Lung (tissue), 12 donors: ENCODE measurements around the gene ATP2B3. TPM values are rescaled to one million over a fixed set of nuclear protein-coding genes. Genes with fewer than 3 reads are reported as not detected.

Source experiments
- ATAC-seq: fragments of 200-7000 bp; cut with Tn5 transposase; one replicate; pipeline ENCODE4 v1.9.1; 2020; ENCODE audit warnings: moderate number of reproducible peaks; ENCODE audit not compliant: insufficient read depth, low FRiP score
- DNase-seq, 3 donors: peaks; one replicate each; pipeline ENCODE4 v3.0.0-alpha.2; 2013 to 2017
- H3K27ac ChIP-seq, 2 donors: one replicate each; pipeline ENCODE4 v1.5.1; 2013; ENCODE audit warnings: mild to moderate bottlenecking in 2 of 2, moderate library complexity in 2 of 2, control low read depth in 1 of 2, inconsistent platforms in 1 of 2, low read depth in 1 of 2, low read length in 1 of 2
- H3K27me3 ChIP-seq, 3 donors: one replicate each; pipeline ENCODE4 v1.5.1; 2013; ENCODE audit warnings: low read length in 2 of 3; ENCODE audit not compliant: control insufficient read depth in 3 of 3, insufficient read depth in 3 of 3
- H3K36me3 ChIP-seq, 4 donors: one replicate each; pipeline ENCODE4 v1.5.1; 2013; ENCODE audit warnings: low read length in 4 of 4, mild to moderate bottlenecking in 1 of 4, moderate library complexity in 1 of 4; ENCODE audit not compliant: control insufficient read depth in 4 of 4, insufficient read depth in 4 of 4
- H3K4me1 ChIP-seq, 5 donors: one replicate each; pipeline ENCODE4 v1.5.1; 2013; ENCODE audit warnings: low read length in 5 of 5, mild to moderate bottlenecking in 2 of 5, moderate library complexity in 1 of 5; ENCODE audit not compliant: control insufficient read depth in 5 of 5, insufficient read depth in 5 of 5
- H3K4me3 ChIP-seq: one replicate; pipeline ENCODE4 v1.5.1; 2013; ENCODE audit warnings: mild to moderate bottlenecking, control low read depth, moderate library complexity
- H3K9ac ChIP-seq, 2 donors: one replicate each; pipeline ENCODE4 v1.5.1; 2013; ENCODE audit warnings: low read length in 2 of 2, control low read depth in 1 of 2; ENCODE audit not compliant: insufficient read depth in 1 of 2
- H3K9me3 ChIP-seq, 4 donors: one replicate each; pipeline ENCODE4 v1.5.1; 2013; ENCODE audit warnings: low read length in 3 of 4, mild to moderate bottlenecking in 1 of 4, moderate library complexity in 1 of 4; ENCODE audit not compliant: control insufficient read depth in 4 of 4, insufficient read depth in 3 of 4
- CTCF ChIP-seq: IDR thresholded peaks from 2 replicates; pipeline ENCODE4 v1.5.1; 2012; ENCODE audit warnings: mild to moderate bottlenecking; ENCODE audit errors: control extremely low read depth, extremely low read depth
- WGBS, 2 donors: extraction: QIAGEN DNeasy Blood & Tissue Kit; methylation state at CpG; one replicate each; pipeline ENCODE4 v1.1.7; 2013; 5-methylcytosine and 5-hydroxymethylcytosine counted together
- polyA plus RNA-seq, 2 donors: library from polyadenylated mRNA; stranded (reverse); fragments of 200-250 nt; gene quantifications; one replicate each; pipeline ENCODE4 v1.2.1, GENCODE V29; 2013
- total RNA-seq, 2 donors: library from RNA; depleted of rRNA in 1 of 2; stranded (reverse); fragments of >200 nt in 1 of 2; gene quantifications; one replicate each; pipeline ENCODE4 v1.2.1, GENCODE V29; 2014 to 2021
- donor health status: control.
- donor health status: control.
- donor health status: Bipolar disorder and iron deficiency.
- donor health status: healthy.
- donor health status: DM: yes; HTN: yes; CAD: no.

ATP2B3 gene
- total and polyA plus RNA-seq, 4 donors = 0.21 to 0.54 TPM; not detected in 2

- H3K27me3 ChIP-seq = no peaks in the 10 kb centered on the region
- no peaks in the 10 kb centered on the region for H3K9me3 ChIP-seq
- no peak overlapping the region for H3K9ac ChIP-seq
- H3K27ac ChIP-seq = peak overlapping the region; percentile 35 to 44
- H3K4me3 ChIP-seq = no peak overlapping the region
- TF ChIP-seq CTCF = no peak
- DNase-seq = peak; percentile 73 to 81 (median 78)
- 45 to 49% methylated on average over 14 to 27 of the region's 27 CpGs for WGBS, 2 donors
- H3K36me3 ChIP-seq = no peaks in the 10 kb centered on the region
- peaks cover 0 to 77% (median 20%) of the 10 kb centered on the region in 5 donors for H3K4me1 ChIP-seq
- no peak for ATAC-seq
Measured at GRCh38 chrX:153488231-153488914, 29.1 kb upstream of the ATP2B3 start.

- no peak for TF ChIP-seq CTCF
- DNase-seq (no peak), ATAC-seq (no peak)
- Histone ChIP-seq H3K9ac (no peak overlapping the region), H3K4me3 (no peak overlapping the region), H3K27me3 (no peaks in the 10 kb centered on the region), H3K27ac (no peak overlapping the region), H3K4me1 (peaks cover 0 to 73% (median 20%) of the 10 kb centered on the region in 5 donors), H3K9me3 (no peaks in the 10 kb centered on the region), H3K36me3 (no peaks in the 10 kb centered on the region)
- 85 to 87% methylated on average over 12 to 20 of the region's 20 CpGs for WGBS, 2 donors
Measured at GRCh38 chrX:153490217-153490930, 27.1 kb upstream of the ATP2B3 start.

GRCh38 chrX:153491351-153491914 is 26.0 kb upstream of the ATP2B3 start:
- H3K9ac ChIP-seq = no peak overlapping the region
- H3K27ac ChIP-seq = peak overlapping the region in 1 of 2 donors; percentile 51
- no peak for TF ChIP-seq CTCF
- DNase-seq = peak; percentile 79 to 81 (median 79)
- no peaks in the 10 kb centered on the region for H3K27me3 ChIP-seq
- WGBS, 2 donors = 26 to 54% methylated on average over 7 to 10 of the region's 10 CpGs
- no peaks in the 10 kb centered on the region for H3K36me3 ChIP-seq
- ATAC-seq = no peak
- H3K4me1 ChIP-seq = peaks cover 0 to 66% (median 17%) of the 10 kb centered on the region in 5 donors
- no peaks in the 10 kb centered on the region for H3K9me3 ChIP-seq
- H3K4me3 ChIP-seq = no peak overlapping the region
